A549 (cell line): ENCODE results near the gene SLCO2A1.

Experiments
- CBX8 ChIP-seq: fragments of 200-600 bp; sonication (generic); IDR thresholded peaks from 2 replicates; pipeline ENCODE4 v1.6.1; 2016
- CEBPB ChIP-seq, 2 experiments: fragments of >200 bp in 1 of 2; sonication (Bioruptor Twin) in 1 of 2; formaldehyde crosslinking in 1 of 2; IDR thresholded peaks; 2 replicates each; pipeline ENCODE4 v1.6.1; 2012 to 2016
- POLR2A ChIP-seq: IDR thresholded peaks from 2 replicates; pipeline ENCODE4 v1.6.1; 2012; ENCODE audit warnings: mild to moderate bottlenecking, low read length
- TF ChIP-seq, protein P1 (sequence below): fragments of >200 bp; sonication (Bioruptor Twin); formaldehyde crosslinking; IDR thresholded peaks from 3 replicates; pipeline ENCODE4 v1.5.1; 2016

DNA sequence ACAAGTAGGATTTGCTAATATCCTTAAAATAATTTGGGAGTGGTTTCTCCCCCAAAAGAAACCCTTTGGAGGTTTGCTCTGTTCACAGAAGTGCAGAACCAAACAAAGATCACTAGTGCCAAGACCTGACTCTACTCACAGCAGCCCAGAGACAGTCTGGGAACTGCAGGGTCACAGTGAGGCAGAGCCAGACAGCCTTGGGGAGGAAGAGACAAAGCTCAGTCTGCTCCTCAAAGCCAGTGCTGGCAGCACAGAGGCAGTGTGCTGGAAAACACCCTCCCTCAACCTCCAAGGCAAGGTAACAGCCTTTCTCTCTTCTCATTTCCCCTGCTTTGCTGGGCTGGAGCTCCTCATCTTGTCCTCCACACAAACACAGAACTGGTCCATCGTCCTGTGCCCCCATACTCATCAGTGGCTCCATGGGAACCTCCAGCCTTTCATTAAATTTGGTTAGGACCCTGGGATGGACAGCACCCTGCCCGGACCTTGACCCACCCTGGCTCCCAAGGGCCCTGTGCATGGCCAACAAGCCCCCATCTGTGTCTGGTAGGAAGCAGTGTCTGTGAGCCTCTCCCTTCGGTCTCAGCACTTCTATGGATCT lies 146.6 kb downstream of the SLCO2A1 start:
- TF ChIP-seq POLR2A (no peak), CEBPB (IDR thresholded peaks at IDR 0.05) (no peak), CBX8 (no peak)
- TF ChIP-seq, protein P1, sequence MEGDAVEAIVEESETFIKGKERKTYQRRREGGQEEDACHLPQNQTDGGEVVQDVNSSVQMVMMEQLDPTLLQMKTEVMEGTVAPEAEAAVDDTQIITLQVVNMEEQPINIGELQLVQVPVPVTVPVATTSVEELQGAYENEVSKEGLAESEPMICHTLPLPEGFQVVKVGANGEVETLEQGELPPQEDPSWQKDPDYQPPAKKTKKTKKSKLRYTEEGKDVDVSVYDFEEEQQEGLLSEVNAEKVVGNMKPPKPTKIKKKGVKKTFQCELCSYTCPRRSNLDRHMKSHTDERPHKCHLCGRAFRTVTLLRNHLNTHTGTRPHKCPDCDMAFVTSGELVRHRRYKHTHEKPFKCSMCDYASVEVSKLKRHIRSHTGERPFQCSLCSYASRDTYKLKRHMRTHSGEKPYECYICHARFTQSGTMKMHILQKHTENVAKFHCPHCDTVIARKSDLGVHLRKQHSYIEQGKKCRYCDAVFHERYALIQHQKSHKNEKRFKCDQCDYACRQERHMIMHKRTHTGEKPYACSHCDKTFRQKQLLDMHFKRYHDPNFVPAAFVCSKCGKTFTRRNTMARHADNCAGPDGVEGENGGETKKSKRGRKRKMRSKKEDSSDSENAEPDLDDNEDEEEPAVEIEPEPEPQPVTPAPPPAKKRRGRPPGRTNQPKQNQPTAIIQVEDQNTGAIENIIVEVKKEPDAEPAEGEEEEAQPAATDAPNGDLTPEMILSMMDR: no peak
